Vagina (tissue), 2 donors: Measurements from ENCODE around the gene REEP6. TPM values are rescaled to one million over a fixed set of nuclear protein-coding genes. Genes with fewer than 3 reads are reported as not detected.

Experiments used
- DNase-seq, 2 donors: peaks; one replicate each; pipeline ENCODE4 v3.0.0-alpha.2; 2017; ENCODE audit errors: extremely low spot score in 2 of 2
- H3K27ac ChIP-seq: fragments of 200-600 bp; sonication (generic); one replicate; pipeline ENCODE4 v1.5.1; 2019
- H3K27me3 ChIP-seq: fragments of 200-600 bp; sonication (generic); one replicate; pipeline ENCODE4 v1.5.1; 2019
- H3K36me3 ChIP-seq, 2 donors: fragments of 200-600 bp; sonication (generic); one replicate each; pipeline ENCODE4 v1.5.1; 2017 to 2019
- H3K4me1 ChIP-seq: fragments of 200-600 bp; sonication (generic); one replicate; pipeline ENCODE4 v1.5.1; 2019
- H3K4me3 ChIP-seq, 2 donors: fragments of 200-600 bp; sonication (generic); 1 replicate in 1 of 2; 2 replicates in 1 of 2; pipeline ENCODE4 v1.5.1; 2016 to 2019
- H3K9me3 ChIP-seq: fragments of 200-600 bp; sonication (generic); one replicate; pipeline ENCODE4 v1.5.1; 2019
- CTCF ChIP-seq, 3 experiments: fragments of 450-650 bp in 2 of 3; fragments of 200-600 bp in 1 of 3; sonication (generic) in 1 of 3; IDR thresholded peaks; one replicate each; pipeline ENCODE4 v1.5.1; 2017 to 2019; ENCODE audit warnings: antibody characterized with exemption in 3 of 3, mild to moderate bottlenecking in 2 of 3, moderate library complexity in 2 of 3
- POLR2A ChIP-seq, 2 donors: fragments of 450-650 bp; IDR thresholded peaks; one replicate each; pipeline ENCODE4 v1.6.1; 2017; ENCODE audit warnings: antibody characterized with exemption in 2 of 2, mild to moderate bottlenecking in 2 of 2, moderate library complexity in 2 of 2
- POLR2AphosphoS5 ChIP-seq, 2 donors: sonication (generic); formaldehyde crosslinking; IDR thresholded peaks; one replicate each; pipeline ENCODE4 v1.9.0; 2017; ENCODE audit warnings: antibody characterized with exemption in 2 of 2, mild to moderate bottlenecking in 2 of 2, low read depth in 1 of 2; ENCODE audit not compliant: insufficient read depth in 1 of 2
- intact Hi-C: fragments of 100-400 bp; cut with DNase I; formaldehyde crosslinking; loops from one replicate; pipeline ENCODE4 v1.15.1; 2023
- total RNA-seq: library from RNA; depleted of rRNA; stranded (reverse); fragments of >200 nt; gene quantifications from one replicate; pipeline ENCODE4 v1.2.3, GENCODE V29; 2016

The REEP6 gene
- total RNA-seq, 1 donor from 2014 or later, result 6.1 TPM

GRCh38 chr19:1487576-1488281 lies 3.3 kb upstream of the REEP6 start:
- intact Hi-C loops, result no loop called here
- Histone ChIP-seq H3K27ac (no peak overlapping the region), H3K27me3 (no peaks in the 10 kb centered on the region), H3K36me3 (no peaks in the 10 kb centered on the region), H3K9me3 (no peaks in the 10 kb centered on the region), H3K4me1 (peaks cover 16% of the 10 kb centered on the region), H3K4me3 (no peak overlapping the region)
- no peak for DNase-seq
- TF ChIP-seq POLR2A (IDR thresholded peaks at IDR 0.05), result no peak
- no peak for TF ChIP-seq POLR2AphosphoS5 (IDR thresholded peaks at IDR 0.05; ENCODE audit: insufficient read depth in 1 of 2, low read depth in 1 of 2)
- no peak for TF ChIP-seq CTCF (IDR thresholded peaks at IDR 0.05)

GRCh38 chr19:1488282-1488601 lies 2.7 kb upstream of the REEP6 start:
- intact Hi-C loops, result no loop called here
- no peaks in the 10 kb centered on the region for H3K36me3 ChIP-seq
- TF ChIP-seq POLR2AphosphoS5 (IDR thresholded peaks at IDR 0.05; ENCODE audit: insufficient read depth in 1 of 2, low read depth in 1 of 2), result no peak
- no peak for TF ChIP-seq CTCF (IDR thresholded peaks at IDR 0.05)
- no peak for TF ChIP-seq POLR2A (IDR thresholded peaks at IDR 0.05)
- H3K4me1 ChIP-seq, result peaks cover 16% of the 10 kb centered on the region
- DNase-seq, result no peak
- no peak overlapping the region for H3K27ac ChIP-seq
- H3K9me3 ChIP-seq, result no peaks in the 10 kb centered on the region
- no peaks in the 10 kb centered on the region for H3K27me3 ChIP-seq
- no peak overlapping the region for H3K4me3 ChIP-seq

GRCh38 chr19:1489463-1490310 lies 1.3 kb upstream of the REEP6 start:
- Histone ChIP-seq H3K4me3 (peak overlapping the region; percentile 52 to 54), H3K36me3 (no peaks in the 10 kb centered on the region), H3K9me3 (no peaks in the 10 kb centered on the region), H3K27ac (peak overlapping the region; percentile 74), H3K4me1 (peaks cover 16% of the 10 kb centered on the region), H3K27me3 (no peaks in the 10 kb centered on the region)
- TF ChIP-seq POLR2AphosphoS5 (IDR thresholded peaks at IDR 0.05; ENCODE audit: insufficient read depth in 1 of 2, low read depth in 1 of 2) (no peak), CTCF (IDR thresholded peaks at IDR 0.05) (no peak), POLR2A (IDR thresholded peaks at IDR 0.05) (no peak)
- DNase-seq, result no peak
- intact Hi-C loops, result no loop called here

GRCh38 chr19:1490311-1491113 lies 469 bp upstream of the REEP6 start, which contains the start of gene PCSK4:
TSS of gene PCSK4 (minus strand) at chr19:1490350. CDS start at chr19:1490346, 4 bp downstream.
- Histone ChIP-seq H3K27ac (peak within 1 kb of the TSS; percentile 74), H3K4me3 (peak within 1 kb of the TSS; percentile 54 to 74), H3K36me3 (no peaks in the 10 kb centered on the region), H3K9me3 (no peaks in the 10 kb centered on the region), H3K27me3 (no peaks in the 10 kb centered on the region), H3K4me1 (peaks cover 16% of the 10 kb centered on the region)
- intact Hi-C loops, result no loop called here
- peak in 1 of 2 donors; percentile 99 for DNase-seq
- TF ChIP-seq POLR2A (IDR thresholded peaks at IDR 0.05), result no peak
- peak; percentile 64 to 75 for TF ChIP-seq POLR2AphosphoS5 (IDR thresholded peaks at IDR 0.05; ENCODE audit: insufficient read depth in 1 of 2, low read depth in 1 of 2)

- TF ChIP-seq CTCF (IDR thresholded peaks at IDR 0.05) (no peak), POLR2AphosphoS5 (IDR thresholded peaks at IDR 0.05; ENCODE audit: insufficient read depth in 1 of 2, low read depth in 1 of 2) (no peak), POLR2A (IDR thresholded peaks at IDR 0.05) (no peak)
- DNase-seq, result no peak
- Histone ChIP-seq H3K4me3 (peak overlapping the region in 1 of 2 donors; percentile 74), H3K9me3 (no peaks in the 10 kb centered on the region), H3K27ac (no peak overlapping the region), H3K27me3 (no peaks in the 10 kb centered on the region), H3K36me3 (no peaks in the 10 kb centered on the region), H3K4me1 (peaks cover 16% of the 10 kb centered on the region)
- intact Hi-C loops, result no loop called here
Measured at GRCh38 chr19:1491849-1492170, 829 bp downstream of the REEP6 start.
